ENCODE data around the gene RGS3.

Gene RGS3

GRCh38 chr9:113570749-113571711 is 107.5 kb downstream of the RGS3 start:
- DNase-seq (ENCODE audit: low read depth in 3 of 3): no peak

DNA sequence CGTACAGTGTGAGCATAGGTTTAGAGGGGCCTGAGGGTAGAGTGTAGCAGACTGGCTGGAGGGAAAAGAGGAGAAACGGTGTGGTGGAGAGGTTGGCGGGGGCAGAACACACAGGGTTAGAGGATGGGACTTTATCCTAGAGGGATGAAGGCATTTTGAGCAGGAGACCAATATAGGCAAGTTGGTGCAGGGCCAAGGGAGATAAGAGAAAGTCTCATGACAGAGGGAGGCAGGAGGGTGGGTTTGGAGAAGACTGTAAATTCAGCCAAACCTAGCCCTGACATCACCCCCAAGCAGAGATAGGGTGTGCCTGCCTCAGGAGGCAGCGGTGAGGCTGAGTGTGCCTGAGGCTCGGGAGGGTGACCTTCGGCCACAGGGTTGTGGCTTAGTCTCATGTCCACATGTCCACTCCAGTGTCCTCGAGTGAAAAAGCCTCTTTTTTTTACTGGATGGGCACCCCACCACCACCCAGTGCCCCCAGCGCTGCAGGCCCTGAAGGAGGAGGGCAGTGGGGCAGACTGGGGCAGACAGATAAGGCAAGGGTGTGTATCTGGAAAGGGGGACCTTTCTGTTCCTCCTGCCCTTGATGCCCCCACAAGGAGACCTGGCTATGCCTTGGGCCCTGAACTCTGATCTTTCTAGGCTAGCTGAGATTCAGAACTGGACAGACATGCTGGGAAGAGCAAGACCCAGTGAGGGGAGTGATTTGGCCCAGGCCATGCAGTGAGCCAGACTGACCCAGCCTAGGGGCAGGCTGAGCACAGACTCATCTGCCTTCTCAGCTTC is 108.7 kb downstream of the RGS3 start:
- no peak for DNase-seq (ENCODE audit: low read depth in 3 of 3)

GRCh38 chr9:113573046-113573958 is 109.8 kb downstream of the RGS3 start:
- DNase-seq (ENCODE audit: low read depth in 3 of 3): no peak

- DNase-seq (ENCODE audit: low read depth in 3 of 3): no peak
These were observed 110.4 kb downstream of the RGS3 start for GRCh38 chr9:113573959-113574352.

GRCh38 chr9:113574441-113575262 is 111.1 kb downstream of the RGS3 start:
- DNase-seq (ENCODE audit: low read depth in 3 of 3): no peak

GRCh38 chr9:113577525-113578261 is 114.2 kb downstream of the RGS3 start:
- DNase-seq (ENCODE audit: low read depth in 3 of 3): no peak

DNA sequence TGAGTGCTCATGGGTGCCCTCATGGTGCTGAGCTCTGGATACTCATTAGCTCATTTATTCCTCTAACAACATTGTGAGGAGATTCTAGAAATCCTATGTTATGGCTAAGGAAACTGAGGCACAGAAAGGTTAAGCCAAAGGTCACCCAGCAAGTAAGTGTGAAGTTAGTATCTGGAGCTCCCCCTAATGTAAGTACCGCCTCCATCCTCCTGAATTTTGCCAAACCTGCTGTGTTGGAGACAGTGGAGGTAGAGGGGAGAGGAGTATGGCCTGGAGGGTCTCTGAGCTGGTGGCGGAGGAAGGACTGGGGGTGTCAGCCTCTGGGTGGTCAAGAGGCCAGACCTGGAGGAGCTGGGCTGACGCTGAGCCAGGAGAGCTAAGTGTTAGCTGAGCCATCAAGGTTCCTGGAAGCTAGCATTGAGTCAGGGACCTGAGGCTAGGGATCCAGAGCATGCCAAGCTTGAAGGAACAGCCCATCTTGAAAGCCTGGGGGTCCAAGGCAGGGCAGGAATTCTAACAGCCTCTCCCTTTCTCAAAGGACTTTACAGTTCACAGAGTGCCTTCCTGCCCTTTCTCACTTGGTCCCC is 114.8 kb downstream of the RGS3 start:
- DNase-seq (ENCODE audit: low read depth in 3 of 3): no peak

DNA sequence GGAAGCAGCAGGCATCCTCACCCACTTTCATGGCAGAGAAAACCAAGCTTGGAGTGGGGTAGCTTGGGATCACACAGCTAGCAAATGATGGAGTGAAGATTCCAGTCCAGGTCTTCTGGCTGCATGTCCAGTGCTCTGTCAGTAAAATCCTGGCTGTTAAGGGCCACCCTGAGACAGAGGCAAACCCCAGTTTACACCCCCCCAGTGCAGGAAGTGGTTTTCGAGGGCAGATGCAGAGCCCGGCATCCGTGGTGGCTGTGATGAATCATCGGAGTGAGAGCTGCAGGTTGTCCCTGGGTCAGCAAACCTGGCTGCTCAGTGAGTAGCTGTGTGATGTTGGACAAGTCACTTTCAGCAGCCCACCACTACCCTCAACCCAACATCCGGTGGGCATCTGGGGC is 115.4 kb downstream of the RGS3 start:
- peak; percentile 48 to 68 (median 64) for DNase-seq (ENCODE audit: low read depth in 3 of 3)

- no peak for DNase-seq (ENCODE audit: low read depth in 3 of 3)
These were observed 115.9 kb downstream of the RGS3 start for GRCh38 chr9:113579283-113580040.

GRCh38 chr9:113580041-113580953 is 116.8 kb downstream of the RGS3 start:
- peak; percentile 52 to 60 (median 54) for DNase-seq (ENCODE audit: low read depth in 3 of 3)

GRCh38 chr9:113580954-113581311 is 117.4 kb downstream of the RGS3 start:
- no peak for DNase-seq (ENCODE audit: low read depth in 3 of 3)

- peak in 2 of 3 experiments; percentile 54 to 66 for DNase-seq (ENCODE audit: low read depth in 3 of 3)
These were observed 118.6 kb downstream of the RGS3 start for GRCh38 chr9:113581865-113582697.

DNA sequence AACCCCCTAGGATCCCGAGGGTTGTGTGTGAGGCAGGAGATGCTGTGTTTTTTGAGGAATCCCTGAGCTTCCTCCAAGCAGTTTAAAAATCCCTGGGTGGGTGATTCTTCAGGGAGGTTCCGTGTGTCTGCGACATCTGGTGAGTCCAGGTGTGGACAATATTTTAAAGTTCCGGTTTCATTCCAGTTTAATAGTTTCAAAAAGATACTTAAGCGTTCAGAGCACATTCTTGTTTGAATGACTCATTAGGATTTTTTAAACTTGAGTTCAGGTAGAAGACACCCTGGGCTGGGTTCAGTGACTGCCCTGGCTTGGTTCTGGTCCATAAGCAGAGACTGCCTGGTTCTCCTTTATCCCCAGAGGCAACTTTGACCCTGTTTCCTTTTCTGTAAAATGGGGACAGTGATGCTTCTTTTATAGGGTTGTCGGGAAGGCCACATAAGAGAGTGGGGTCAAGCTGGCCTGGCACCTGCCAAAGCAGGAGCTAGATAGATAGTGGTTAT is 119.2 kb downstream of the RGS3 start:
- no peak for DNase-seq (ENCODE audit: low read depth in 3 of 3)

DNA sequence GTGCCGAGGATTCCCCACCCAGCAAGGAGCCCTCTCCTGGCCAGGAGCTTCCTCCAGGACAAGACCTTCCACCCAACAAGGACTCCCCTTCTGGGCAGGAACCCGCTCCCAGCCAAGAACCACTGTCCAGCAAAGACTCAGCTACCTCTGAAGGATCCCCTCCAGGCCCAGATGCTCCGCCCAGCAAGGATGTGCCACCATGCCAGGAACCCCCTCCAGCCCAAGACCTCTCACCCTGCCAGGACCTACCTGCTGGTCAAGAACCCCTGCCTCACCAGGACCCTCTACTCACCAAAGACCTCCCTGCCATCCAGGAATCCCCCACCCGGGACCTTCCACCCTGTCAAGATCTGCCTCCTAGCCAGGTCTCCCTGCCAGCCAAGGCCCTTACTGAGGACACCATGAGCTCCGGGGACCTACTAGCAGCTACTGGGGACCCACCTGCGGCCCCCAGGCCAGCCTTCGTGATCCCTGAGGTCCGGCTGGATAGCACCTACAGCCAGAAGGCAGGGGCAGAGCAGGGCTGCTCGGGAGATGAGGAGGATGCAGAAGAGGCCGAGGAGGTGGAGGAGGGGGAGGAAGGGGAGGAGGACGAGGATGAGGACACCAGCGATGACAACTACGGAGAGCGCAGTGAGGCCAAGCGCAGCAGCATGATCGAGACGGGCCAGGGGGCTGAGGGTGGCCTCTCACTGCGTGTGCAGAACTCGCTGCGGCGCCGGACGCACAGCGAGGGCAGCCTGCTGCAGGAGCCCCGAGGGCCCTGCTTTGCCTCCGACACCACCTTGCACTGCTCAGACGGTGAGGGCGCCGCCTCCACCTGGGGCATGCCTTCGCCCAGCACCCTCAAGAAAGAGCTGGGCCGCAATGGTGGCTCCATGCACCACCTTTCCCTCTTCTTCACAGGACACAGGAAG is 120.2 kb downstream of the RGS3 start:
- no peak for DNase-seq (ENCODE audit: low read depth in 3 of 3)

DNA sequence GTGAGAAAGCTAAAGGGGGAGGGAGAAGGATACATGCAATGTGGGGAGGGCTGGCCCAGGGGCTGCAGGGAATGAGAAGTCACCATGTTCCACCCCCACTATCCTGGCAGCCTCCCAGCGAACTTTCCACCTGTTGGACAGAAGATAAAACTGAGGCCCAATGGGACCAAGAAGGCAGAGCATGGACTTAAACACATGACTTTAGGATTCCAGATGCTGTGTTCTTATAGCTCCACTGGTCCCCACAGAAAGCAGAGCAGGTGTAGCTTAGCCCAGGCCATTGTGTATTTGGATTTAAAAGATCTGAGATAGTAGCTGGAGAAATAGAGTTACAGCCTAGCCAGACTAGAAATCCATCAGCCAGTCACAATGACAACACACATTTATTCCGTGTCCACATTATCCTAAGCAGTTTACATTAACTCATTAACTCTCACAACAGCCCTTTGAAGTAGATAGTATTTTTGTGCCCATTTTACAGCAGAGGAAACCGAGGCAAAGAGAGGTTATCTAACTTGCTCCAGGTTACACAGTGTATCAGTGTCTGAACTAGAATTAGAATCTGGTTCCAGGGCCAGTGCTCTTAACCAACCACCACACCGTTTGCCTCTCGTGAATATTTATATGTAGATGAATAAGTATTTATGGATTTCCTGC is 121.0 kb downstream of the RGS3 start:
- no peak for DNase-seq (ENCODE audit: low read depth in 3 of 3)
